Fibroblast of skin of right biceps (primary cell): ENCODE results near the gene ATP2B3.

Source experiments
- DNase-seq: peaks from one replicate; pipeline ENCODE4 v3.0.0-alpha.2; 2013

Gene ATP2B3

DNA sequence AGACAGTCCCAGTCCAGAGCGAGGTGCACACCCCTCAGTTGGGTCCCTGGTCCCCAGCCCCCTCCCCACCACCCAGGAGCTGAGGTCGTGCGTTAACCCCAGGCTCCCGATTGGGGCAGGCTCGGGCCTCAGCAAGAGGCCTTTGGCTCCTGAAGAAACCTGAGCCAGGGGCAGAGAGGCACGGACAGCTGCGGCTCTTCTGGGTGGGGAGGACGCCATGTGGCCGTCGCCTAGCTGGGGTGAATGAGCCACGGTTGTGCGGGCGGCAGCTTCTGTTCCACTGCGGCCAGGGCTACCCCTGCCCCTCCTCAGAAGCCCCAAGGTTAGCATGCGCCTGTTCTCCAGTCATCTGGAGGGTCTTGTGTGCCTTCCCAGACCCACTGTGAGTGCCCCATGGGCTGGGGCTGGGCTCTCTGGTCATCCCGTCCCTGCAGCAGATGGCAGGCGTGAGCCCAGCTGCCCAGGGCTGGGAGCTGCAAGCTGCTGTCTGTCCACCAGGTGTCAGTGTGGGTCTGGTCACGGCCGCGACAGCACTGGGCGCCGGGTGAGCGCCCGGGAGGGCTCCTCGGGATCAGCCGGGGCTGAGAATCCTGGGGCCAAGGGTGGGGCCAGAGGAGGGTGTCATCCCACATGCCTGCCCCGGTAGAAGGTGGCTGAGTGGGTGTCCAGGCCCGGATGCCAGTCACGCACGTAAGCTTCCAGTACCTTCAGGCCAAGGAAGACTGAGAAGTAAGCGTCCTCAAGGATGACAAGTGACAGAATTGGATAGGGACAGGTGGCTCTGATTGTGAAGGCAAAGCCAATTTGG, 21.9 kb downstream of the ATP2B3 start:
- peak; percentile 45 for DNase-seq

DNA sequence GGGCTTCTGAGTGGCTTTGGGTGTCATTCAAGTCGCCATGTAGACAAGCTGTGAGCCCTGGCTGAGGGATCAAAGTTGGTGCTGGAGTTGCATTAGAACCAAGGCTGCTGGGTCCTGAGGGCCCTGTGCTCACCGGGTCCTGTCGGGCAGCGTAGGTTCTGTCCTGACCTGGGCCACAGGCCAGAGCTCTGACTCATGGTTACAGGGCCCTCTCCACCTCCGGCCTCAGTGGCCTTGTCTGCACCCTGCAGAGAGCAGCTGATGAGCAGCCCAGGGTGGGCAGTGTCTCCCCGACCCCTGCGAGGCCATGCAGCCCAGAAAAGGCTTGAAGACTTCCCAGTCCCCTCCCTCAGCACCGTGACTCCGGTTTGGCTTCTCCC, 22.5 kb downstream of the ATP2B3 start:
- DNase-seq, result no peak

GRCh38 chrX:153544727-153545126, 27.3 kb downstream of the ATP2B3 start:
- DNase-seq, result no peak

DNA sequence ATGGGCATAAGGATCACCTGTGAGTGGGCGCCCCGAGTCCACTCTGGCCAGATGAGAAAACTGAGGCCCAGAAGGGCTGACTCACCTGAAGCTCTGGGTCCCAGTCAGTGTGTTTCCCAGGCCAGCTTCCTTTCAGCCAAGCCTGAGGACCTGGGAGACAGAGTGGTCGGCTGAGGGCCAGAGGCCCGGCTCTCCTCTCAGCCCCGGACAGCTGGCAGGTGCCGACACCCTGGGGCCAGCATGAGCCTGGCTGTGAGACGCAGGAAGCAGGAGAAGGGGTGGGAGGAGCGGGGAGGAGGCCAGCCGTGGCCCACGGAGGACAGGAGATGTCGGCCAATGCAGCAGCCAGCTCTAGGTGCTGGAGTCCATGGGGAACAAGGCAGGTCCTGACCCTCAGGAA, 28.9 kb downstream of the ATP2B3 start:
- DNase-seq, result no peak

- DNase-seq, result no peak
Observed at GRCh38 chrX:153547195-153547594, 29.8 kb downstream of the ATP2B3 start.

DNA sequence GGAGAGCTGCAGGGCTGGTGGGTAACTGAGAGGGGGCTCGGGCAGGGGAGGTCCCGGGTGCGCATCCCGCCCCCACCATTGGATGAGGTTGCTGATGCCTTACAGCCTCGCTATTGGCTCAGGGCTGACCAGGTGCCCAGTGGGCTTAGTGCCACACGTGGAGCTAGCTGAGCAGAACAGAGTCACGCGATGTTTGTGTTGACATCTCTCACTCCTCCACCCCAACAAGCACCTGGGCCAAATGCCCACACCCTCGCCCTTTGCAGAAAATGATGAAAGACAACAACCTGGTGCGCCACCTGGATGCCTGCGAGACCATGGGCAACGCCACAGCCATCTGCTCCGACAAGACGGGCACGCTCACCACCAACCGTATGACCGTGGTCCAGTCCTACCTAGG, 31.8 kb downstream of the ATP2B3 start:
- no peak for DNase-seq

DNA sequence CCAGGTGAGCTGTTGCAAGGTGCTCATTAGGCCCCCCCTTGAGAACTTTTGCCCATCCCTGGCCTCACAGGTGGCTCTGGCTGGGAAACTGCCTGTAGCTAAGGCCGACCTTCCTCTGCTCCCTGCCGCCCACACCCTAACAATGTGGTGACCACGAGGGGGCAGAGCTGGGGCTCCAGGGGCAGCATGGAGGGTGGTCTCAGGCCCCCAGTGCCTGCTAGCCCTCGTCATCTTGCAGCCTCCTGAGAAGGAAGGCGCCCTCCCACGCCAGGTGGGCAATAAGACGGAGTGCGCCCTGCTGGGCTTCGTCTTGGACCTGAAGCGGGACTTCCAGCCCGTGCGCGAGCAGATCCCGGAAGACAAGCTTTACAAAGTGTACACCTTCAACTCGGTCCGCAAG, 32.4 kb downstream of the ATP2B3 start:
- no peak for DNase-seq

GRCh38 chrX:153551135-153551534, 33.7 kb downstream of the ATP2B3 start:
- DNase-seq, result peak; percentile 46

GRCh38 chrX:153554519-153555167, 37.2 kb downstream of the ATP2B3 start:
- peak; percentile 19 for DNase-seq

DNA sequence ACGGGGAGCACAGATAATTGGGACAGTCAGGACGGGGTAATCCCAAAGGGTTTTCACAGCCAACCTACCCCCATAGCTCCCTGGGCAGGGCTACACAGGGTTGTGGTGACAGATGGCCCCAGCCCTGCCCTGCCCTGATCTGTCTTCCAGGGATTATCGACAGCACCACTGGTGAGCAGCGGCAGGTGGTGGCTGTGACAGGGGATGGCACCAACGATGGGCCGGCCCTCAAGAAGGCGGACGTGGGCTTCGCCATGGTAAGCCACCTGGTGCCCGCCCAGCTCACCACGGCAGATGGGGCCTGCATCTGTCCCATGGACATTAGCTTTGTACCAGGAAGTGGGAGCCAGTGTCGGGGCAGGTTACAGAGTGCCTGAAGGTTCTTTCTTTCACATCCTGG, 39.3 kb downstream of the ATP2B3 start:
- no peak for DNase-seq

DNA sequence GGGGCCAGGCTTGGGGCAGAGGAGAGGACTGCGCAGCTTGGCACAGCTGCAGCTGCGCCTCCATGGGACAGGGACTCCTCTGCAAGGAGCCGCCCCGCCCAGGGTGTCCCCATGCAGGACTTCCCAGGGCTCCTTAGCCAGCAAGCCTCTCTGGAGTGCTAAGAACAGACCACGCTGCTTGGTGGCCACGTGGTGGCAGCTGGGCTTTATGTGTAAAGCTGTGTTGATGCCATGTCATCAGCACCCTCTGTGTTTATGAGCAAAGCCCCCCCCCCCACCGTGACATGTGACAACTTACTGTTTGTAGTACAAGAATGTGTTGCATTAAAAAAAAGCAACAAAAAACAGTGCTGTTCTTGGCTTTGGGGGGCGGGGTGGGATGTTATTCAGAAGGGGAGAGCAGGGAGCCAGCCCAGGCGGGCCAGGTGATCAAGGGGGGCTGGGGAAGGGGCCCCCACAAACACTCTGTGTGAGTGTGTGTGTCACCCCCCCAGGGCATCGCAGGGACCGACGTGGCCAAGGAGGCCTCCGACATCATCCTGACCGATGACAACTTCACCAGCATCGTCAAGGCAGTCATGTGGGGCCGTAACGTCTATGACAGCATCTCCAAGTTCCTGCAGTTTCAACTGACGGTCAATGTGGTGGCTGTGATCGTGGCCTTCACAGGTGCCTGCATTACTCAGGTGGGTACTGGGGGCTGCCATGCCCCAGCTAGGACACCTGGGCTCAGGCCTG, 40.3 kb downstream of the ATP2B3 start:
- DNase-seq, result no peak

- no peak for DNase-seq
Observed at GRCh38 chrX:153560000-153560399, 42.6 kb downstream of the ATP2B3 start.

- no peak for DNase-seq
Observed at GRCh38 chrX:153560466-153560865, 43.0 kb downstream of the ATP2B3 start.

- no peak for DNase-seq
Observed at GRCh38 chrX:153561337-153561736, 43.9 kb downstream of the ATP2B3 start.

GRCh38 chrX:153562546-153562945, 45.1 kb downstream of the ATP2B3 start:
- no peak for DNase-seq

- DNase-seq, result no peak
Observed at GRCh38 chrX:153564047-153564606, 46.7 kb downstream of the ATP2B3 start.

- DNase-seq, result no peak
Observed at GRCh38 chrX:153565996-153566580, 48.6 kb downstream of the ATP2B3 start.

- no peak for DNase-seq
Observed at GRCh38 chrX:153568451-153569011, 51.1 kb downstream of the ATP2B3 start.

- DNase-seq, result no peak
Observed at GRCh38 chrX:153569475-153569874, 52.0 kb downstream of the ATP2B3 start.

- no peak for DNase-seq
Observed at GRCh38 chrX:153571534-153571908, 54.1 kb downstream of the ATP2B3 start.

GRCh38 chrX:153572601-153573000, 55.2 kb downstream of the ATP2B3 start:
- DNase-seq, result no peak

GRCh38 chrX:153573984-153574383, 56.5 kb downstream of the ATP2B3 start:
- DNase-seq, result no peak
